Measurements from ENCODE around the gene DPP6. TPM values are rescaled to one million over a fixed set of nuclear protein-coding genes. Genes with fewer than 3 reads are reported as not detected.

DPP6 gene
- total and polyA plus RNA-seq, 9 donors, result 3.3 to 11.5 (median 4.7) TPM

- Histone ChIP-seq H3K9me3 (replicated peaks; ENCODE audit: control insufficient read depth, low read depth, low read length) (no peaks in the 10 kb centered on the region), H3K4me3 (ENCODE audit: low read length) (no peak overlapping the region), H3K36me3 (ENCODE audit: control insufficient read depth, insufficient read depth, low read length) (no peaks in the 10 kb centered on the region), H3K27me3 (ENCODE audit: control insufficient read depth, insufficient read depth, low read length) (no peaks in the 10 kb centered on the region), H3K27ac (ENCODE audit: low read length) (no peak overlapping the region), H3K4me1 (ENCODE audit: control insufficient read depth, insufficient read depth, low read length) (no peaks in the 10 kb centered on the region)
- no peak for DNase-seq
- WGBS (ENCODE audit: insufficient coverage), result 50% methylated on average over 2 of the region's 5 CpGs
Observed at GRCh38 chr7:154776350-154776749, 724.2 kb downstream of the DPP6 start.

DNA sequence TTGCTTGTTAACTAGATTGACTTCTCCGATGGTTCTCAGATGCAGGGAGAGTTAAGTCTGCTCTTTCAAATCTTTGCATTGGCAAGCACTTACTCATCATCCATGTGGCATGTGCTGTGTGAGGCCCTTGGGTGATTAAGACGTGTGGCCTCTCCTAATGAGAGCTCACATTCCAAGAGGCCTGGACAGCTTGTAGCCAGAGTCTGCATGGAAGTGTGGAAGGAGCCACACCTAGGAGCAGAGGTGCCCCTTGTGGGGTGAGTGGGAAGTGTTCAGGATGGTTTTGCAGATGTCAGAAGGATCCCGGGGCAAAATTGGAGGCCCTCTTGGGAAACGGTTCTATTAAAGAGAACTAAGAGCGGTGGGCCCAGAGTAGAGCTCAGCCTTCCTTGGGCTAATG is 724.8 kb downstream of the DPP6 start:
- no peaks in the 10 kb centered on the region for H3K4me1 ChIP-seq (ENCODE audit: control insufficient read depth, insufficient read depth, low read length)
- no peaks in the 10 kb centered on the region for H3K9me3 ChIP-seq (replicated peaks; ENCODE audit: control insufficient read depth, low read depth, low read length)
- H3K27me3 ChIP-seq (ENCODE audit: control insufficient read depth, insufficient read depth, low read length), result no peaks in the 10 kb centered on the region
- 58% methylated on average over 4 of the region's 5 CpGs for WGBS (ENCODE audit: insufficient coverage)
- no peak overlapping the region for H3K27ac ChIP-seq (ENCODE audit: low read length)
- no peaks in the 10 kb centered on the region for H3K36me3 ChIP-seq (ENCODE audit: control insufficient read depth, insufficient read depth, low read length)
- no peak for DNase-seq
- no peak overlapping the region for H3K4me3 ChIP-seq (ENCODE audit: low read length)

DNA sequence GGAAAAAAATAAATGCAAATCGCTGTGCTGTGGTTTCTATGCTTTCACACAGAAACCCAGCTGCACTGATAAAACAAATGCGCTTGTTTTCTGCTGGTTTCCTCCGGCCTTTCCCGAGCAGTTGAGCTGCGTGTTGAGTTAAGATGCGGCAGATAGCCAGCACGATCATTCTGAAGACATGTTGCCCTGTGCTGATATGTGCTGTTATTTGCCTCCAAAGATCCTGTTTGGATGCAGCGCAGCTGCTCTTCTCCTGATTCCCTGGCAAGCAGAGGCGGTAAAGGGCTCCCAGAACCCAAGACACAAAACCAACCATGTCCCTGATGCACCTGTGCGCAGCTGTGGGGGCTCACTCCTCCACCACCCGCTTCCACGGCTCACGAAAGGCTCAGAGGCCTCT is 725.3 kb downstream of the DPP6 start:
- Histone ChIP-seq H3K9me3 (replicated peaks; ENCODE audit: control insufficient read depth, low read depth, low read length) (no peaks in the 10 kb centered on the region), H3K27me3 (ENCODE audit: control insufficient read depth, insufficient read depth, low read length) (no peaks in the 10 kb centered on the region), H3K4me1 (ENCODE audit: control insufficient read depth, insufficient read depth, low read length) (no peaks in the 10 kb centered on the region), H3K27ac (ENCODE audit: low read length) (no peak overlapping the region), H3K4me3 (ENCODE audit: low read length) (no peak overlapping the region), H3K36me3 (ENCODE audit: control insufficient read depth, insufficient read depth, low read length) (no peaks in the 10 kb centered on the region)
- no peak for DNase-seq
- 80% methylated on average over 13 of the region's 13 CpGs for WGBS (ENCODE audit: insufficient coverage)

GRCh38 chr7:154777908-154778307 is 725.7 kb downstream of the DPP6 start:
- Histone ChIP-seq H3K4me3 (ENCODE audit: low read length) (no peak overlapping the region), H3K27me3 (ENCODE audit: control insufficient read depth, insufficient read depth, low read length) (no peaks in the 10 kb centered on the region), H3K9me3 (replicated peaks; ENCODE audit: control insufficient read depth, low read depth, low read length) (no peaks in the 10 kb centered on the region), H3K36me3 (ENCODE audit: control insufficient read depth, insufficient read depth, low read length) (no peaks in the 10 kb centered on the region), H3K27ac (ENCODE audit: low read length) (no peak overlapping the region), H3K4me1 (ENCODE audit: control insufficient read depth, insufficient read depth, low read length) (no peaks in the 10 kb centered on the region)
- 50% methylated on average over 1 of the region's 6 CpGs for WGBS (ENCODE audit: insufficient coverage)
- no peak for DNase-seq

DNA sequence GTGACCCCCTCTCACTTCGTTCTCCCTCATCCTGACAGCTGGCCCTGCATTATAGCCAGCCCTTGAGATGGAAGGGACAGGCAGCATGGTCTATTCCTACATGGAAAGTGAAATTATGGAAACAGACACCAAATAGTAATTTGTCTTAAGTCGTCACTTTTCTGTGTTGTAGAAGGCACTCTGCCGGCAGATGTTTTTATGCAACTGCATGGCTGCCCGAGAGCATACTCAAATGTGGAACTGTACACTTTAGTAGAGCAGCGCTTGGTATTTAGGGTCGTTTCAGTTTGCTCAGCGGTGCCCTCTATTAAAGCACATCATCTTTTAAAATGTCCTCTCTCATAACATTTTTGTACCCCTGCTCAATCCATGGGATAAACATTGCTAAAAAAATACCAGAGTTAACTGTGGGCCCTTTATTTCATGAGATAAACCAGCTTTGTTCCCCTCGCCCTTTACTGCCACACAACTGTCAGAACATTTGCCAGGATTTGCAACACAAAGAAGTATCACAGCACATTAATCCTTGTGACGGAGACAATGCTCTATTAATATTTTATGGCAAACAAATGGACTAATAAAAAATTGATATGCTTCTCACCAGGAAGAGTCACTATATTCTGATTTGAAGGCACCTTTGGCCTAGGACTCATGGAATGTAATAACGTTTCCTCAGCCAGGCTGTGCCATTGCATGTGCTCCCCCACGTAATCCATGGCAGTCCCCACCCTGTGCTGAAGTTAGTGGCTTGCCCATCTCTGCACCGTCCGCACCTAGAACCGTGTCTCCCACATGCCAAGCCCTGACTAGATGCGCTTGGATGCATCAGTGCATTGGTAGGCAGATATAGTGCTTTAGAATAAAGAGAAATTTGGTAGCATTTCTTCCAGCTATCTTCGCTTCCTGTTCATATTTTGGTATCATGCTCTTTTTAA is 729.4 kb downstream of the DPP6 start:
- Histone ChIP-seq H3K9me3 (replicated peaks; ENCODE audit: control insufficient read depth, low read depth, low read length) (peaks cover 5% of the 10 kb centered on the region), H3K4me1 (ENCODE audit: control insufficient read depth, insufficient read depth, low read length) (no peaks in the 10 kb centered on the region), H3K27ac (ENCODE audit: low read length) (no peak overlapping the region), H3K4me3 (ENCODE audit: low read length) (no peak overlapping the region), H3K27me3 (ENCODE audit: control insufficient read depth, insufficient read depth, low read length) (no peaks in the 10 kb centered on the region), H3K36me3 (ENCODE audit: control insufficient read depth, insufficient read depth, low read length) (no peaks in the 10 kb centered on the region)
- DNase-seq, result no peak
- WGBS (ENCODE audit: insufficient coverage), result 75% methylated on average over 3 of the region's 16 CpGs

GRCh38 chr7:154783281-154783909 is 731.2 kb downstream of the DPP6 start:
- no peak for DNase-seq
- H3K4me3 ChIP-seq (ENCODE audit: low read length), result no peak overlapping the region
- H3K36me3 ChIP-seq (ENCODE audit: control insufficient read depth, insufficient read depth, low read length), result no peaks in the 10 kb centered on the region
- no peaks in the 10 kb centered on the region for H3K4me1 ChIP-seq (ENCODE audit: control insufficient read depth, insufficient read depth, low read length)
- H3K9me3 ChIP-seq (replicated peaks; ENCODE audit: control insufficient read depth, low read depth, low read length), result peaks cover 5% of the 10 kb centered on the region
- H3K27ac ChIP-seq (ENCODE audit: low read length), result no peak overlapping the region
- no peaks in the 10 kb centered on the region for H3K27me3 ChIP-seq (ENCODE audit: control insufficient read depth, insufficient read depth, low read length)
- WGBS (ENCODE audit: insufficient coverage), result 83% methylated on average over 16 of the region's 18 CpGs

- H3K36me3 ChIP-seq (ENCODE audit: control insufficient read depth, insufficient read depth, low read length), result no peaks in the 10 kb centered on the region
- H3K4me1 ChIP-seq (ENCODE audit: control insufficient read depth, insufficient read depth, low read length), result no peaks in the 10 kb centered on the region
- H3K27me3 ChIP-seq (ENCODE audit: control insufficient read depth, insufficient read depth, low read length), result no peaks in the 10 kb centered on the region
- no CpG with 5 or more reads among the region's 2 CpGs for WGBS (ENCODE audit: insufficient coverage)
- DNase-seq, result no peak
- H3K27ac ChIP-seq (ENCODE audit: low read length), result no peak overlapping the region
- no peak overlapping the region for H3K4me3 ChIP-seq (ENCODE audit: low read length)
- H3K9me3 ChIP-seq (replicated peaks; ENCODE audit: control insufficient read depth, low read depth, low read length), result peaks cover 5% of the 10 kb centered on the region
Observed at GRCh38 chr7:154785898-154786297, 733.7 kb downstream of the DPP6 start.

DNA sequence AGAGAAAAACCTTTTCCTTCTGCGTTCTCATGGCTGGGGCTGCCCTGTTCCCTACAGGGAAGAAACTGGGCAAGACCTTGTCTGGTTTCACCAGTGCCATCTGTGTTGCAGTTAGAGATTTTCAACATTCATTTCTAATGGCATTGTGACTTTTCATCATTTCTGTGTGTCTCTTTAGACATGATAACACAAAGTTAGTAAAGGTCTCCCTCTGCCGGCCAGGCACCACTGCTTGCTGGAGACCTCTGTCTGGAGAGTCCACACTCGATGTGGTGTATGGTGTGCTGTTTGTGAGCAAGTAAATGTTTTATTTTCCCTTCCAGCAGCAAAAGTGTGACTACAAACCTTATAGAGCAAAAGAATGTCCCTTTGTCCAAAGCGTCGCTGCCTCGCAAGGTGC is 737.2 kb downstream of the DPP6 start:
- peak; percentile 18 for DNase-seq
- H3K27me3 ChIP-seq (ENCODE audit: control insufficient read depth, insufficient read depth, low read length), result no peaks in the 10 kb centered on the region

DNA sequence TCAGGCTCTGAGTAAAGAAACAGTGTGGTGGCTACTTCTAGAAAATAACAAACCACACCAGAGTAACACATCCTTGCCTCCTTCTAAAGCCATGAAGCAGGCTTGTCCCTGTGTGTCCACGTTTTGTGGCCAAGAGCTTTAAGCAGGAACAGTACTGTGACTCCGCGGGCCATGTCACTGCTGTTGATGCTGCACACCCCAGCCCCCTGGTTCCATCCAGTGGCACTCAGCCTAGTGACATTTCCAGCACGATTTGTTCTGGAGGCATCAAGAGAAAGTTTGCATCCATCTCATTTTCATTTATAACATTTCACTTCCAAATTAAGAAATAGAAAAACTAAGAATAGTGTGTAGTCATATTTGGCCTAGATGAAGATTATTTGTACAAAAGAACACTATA is 739.4 kb downstream of the DPP6 start:
- H3K27me3 ChIP-seq (ENCODE audit: control insufficient read depth, insufficient read depth, low read length), result no peaks in the 10 kb centered on the region
- H3K36me3 ChIP-seq (ENCODE audit: control insufficient read depth, insufficient read depth, low read length), result no peaks in the 10 kb centered on the region
- peaks cover 11% of the 10 kb centered on the region for H3K4me1 ChIP-seq (ENCODE audit: control insufficient read depth, insufficient read depth, low read length)
- no peaks in the 10 kb centered on the region for H3K9me3 ChIP-seq (replicated peaks; ENCODE audit: control insufficient read depth, low read depth, low read length)
- H3K27ac ChIP-seq (ENCODE audit: low read length), result no peak overlapping the region
- H3K4me3 ChIP-seq (ENCODE audit: low read length), result no peak overlapping the region
- DNase-seq, result no peak
- WGBS (ENCODE audit: insufficient coverage), result 81% methylated on average over 3 of the region's 4 CpGs

More for the DNA sequence above, 737.2 kb downstream of the DPP6 start:
- Histone ChIP-seq H3K27ac (ENCODE audit: low read length) (no peak overlapping the region), H3K9me3 (replicated peaks; ENCODE audit: control insufficient read depth, low read depth, low read length) (peaks cover 5% of the 10 kb centered on the region), H3K36me3 (ENCODE audit: control insufficient read depth, insufficient read depth, low read length) (no peaks in the 10 kb centered on the region), H3K4me3 (ENCODE audit: low read length) (no peak overlapping the region), H3K4me1 (ENCODE audit: control insufficient read depth, insufficient read depth, low read length) (peaks cover 5% of the 10 kb centered on the region)
- WGBS (ENCODE audit: insufficient coverage), result 90% methylated on average over 3 of the region's 6 CpGs

GRCh38 chr7:154792436-154793055 is 740.3 kb downstream of the DPP6 start:
- no peaks in the 10 kb centered on the region for H3K36me3 ChIP-seq (ENCODE audit: control insufficient read depth, insufficient read depth, low read length)
- no peak overlapping the region for H3K4me3 ChIP-seq (ENCODE audit: low read length)
- no peak overlapping the region for H3K27ac ChIP-seq (ENCODE audit: low read length)
- H3K4me1 ChIP-seq (ENCODE audit: control insufficient read depth, insufficient read depth, low read length), result peaks cover 11% of the 10 kb centered on the region
- no peak for DNase-seq
- H3K9me3 ChIP-seq (replicated peaks; ENCODE audit: control insufficient read depth, low read depth, low read length), result no peaks in the 10 kb centered on the region
- 52% methylated on average over 4 of the region's 7 CpGs for WGBS (ENCODE audit: insufficient coverage)
- no peaks in the 10 kb centered on the region for H3K27me3 ChIP-seq (ENCODE audit: control insufficient read depth, insufficient read depth, low read length)
